SH-SY5Y (cell line): ENCODE results near the gene APP.

Experiments
- GATA2 ChIP-seq: IDR thresholded peaks from 2 replicates; pipeline ENCODE4 v1.6.1; 2011; ENCODE audit warnings: mild to moderate bottlenecking, low read depth, low read length
- GATA3 ChIP-seq: IDR thresholded peaks from 2 replicates; pipeline ENCODE4 v1.6.1; 2011; ENCODE audit warnings: low read depth, mild to moderate bottlenecking, low read length, moderate library complexity

The APP gene

DNA sequence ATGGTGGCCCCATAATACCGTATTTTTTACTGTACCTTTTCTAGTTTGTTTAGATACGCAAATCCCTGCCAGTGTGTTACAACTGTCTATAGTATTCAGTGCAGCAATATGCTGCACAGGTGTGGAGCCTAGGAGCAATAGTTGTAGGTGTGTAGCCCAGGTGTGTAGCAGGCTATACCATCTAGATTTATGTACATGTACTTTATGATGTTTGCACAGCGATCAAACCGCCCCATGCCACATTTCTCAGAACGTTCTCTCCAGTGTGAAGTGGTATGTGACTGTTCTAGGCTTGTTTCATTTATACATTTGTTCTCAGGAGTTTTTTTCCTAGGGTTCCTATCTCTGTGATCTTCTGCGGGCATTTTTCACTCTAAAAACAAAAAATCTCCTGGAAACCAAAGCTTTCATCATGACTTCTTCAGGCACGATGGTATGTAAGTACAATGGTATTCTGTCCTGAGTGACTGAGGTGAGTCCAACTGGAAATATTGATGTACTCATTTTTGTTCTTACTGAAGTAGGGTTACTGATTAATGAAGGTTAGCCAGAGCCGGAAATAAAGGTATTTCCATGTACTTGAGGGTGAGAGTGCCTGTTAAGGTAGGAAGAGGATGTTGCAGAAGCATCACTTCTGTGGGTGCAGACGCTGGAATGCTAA, 282.8 kb downstream of the APP start:
- TF ChIP-seq GATA2 (no peak), GATA3 (no peak)

DNA sequence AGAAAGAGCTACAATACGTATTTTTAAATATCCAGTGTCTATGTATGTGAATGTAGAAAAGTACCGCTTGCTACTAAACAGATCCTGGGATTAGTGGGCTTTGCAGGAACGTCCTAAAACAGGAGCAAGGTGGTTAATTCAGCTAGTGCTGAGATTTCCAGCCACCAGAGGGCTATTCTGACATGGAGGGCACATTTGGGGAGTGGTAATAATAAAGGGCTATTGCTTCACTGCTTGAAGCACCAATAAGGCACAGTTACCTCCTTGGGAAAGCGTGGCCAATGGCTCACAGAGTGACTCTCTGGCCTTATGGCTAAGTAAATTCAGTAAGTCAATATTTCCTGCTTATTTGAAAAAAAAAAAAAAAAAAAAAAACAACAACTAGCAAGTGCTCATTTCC, 283.4 kb downstream of the APP start:
- TF ChIP-seq GATA3 (no peak), GATA2 (no peak)

DNA sequence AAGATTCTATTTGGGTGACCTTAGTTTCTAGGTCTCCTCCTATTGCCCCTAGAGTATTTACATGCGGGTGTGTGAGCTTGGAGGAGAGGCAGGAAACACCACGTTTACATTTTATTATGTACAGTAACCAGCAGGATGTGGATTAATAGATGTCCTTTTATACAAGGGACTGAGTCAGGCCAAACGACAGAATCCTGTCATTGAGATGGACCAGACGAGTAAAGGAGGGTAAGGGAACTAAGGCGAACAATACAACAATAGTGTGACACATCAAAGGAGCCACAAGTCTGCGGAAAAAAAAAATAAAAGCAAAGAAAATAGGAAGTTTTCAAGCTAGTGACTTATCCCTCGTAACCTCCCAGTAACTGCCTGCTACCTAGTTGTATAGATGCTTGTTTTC, 284.7 kb downstream of the APP start:
- TF ChIP-seq GATA2 (no peak), GATA3 (no peak)

DNA sequence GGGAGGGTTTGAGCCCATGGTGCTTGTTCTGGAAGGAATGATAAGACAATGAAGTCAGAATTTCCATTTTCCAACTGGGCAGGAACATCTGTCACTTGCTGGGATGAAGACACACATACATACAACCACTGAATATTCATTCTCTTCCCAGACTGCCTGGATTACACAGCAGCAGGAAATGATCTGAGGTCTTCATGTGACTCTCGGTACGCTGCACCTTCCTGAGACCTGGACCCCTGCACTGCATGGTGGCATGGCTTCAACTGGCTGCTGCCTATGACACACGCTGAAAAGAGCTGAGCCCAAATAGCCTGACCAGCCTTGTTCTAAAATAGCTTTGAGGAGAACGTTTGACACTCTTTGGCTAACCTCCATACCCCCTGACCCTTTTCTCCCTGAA, 285.2 kb downstream of the APP start:
- no peak for TF ChIP-seq GATA3
- TF ChIP-seq GATA2: no peak

DNA sequence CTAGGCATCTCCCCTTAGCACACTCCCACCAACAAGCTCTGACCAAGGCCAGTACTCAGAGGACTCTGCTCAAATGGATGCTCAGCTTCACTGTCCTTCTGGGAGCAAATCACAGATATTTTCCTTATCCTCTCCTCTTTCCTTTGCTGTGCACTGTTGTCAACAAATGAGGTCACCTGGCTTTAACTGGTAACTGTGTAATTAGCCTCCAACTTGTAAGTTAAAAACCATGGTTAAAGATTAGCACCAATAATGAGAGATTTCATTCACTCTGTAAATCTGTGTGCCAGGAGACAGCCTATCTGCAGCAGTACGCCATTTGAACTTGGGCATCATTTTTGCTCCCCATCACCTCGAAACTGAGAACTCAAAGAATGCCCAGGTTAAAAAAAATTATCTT, 286.3 kb downstream of the APP start:
- TF ChIP-seq GATA2 (no peak), GATA3 (no peak)

DNA sequence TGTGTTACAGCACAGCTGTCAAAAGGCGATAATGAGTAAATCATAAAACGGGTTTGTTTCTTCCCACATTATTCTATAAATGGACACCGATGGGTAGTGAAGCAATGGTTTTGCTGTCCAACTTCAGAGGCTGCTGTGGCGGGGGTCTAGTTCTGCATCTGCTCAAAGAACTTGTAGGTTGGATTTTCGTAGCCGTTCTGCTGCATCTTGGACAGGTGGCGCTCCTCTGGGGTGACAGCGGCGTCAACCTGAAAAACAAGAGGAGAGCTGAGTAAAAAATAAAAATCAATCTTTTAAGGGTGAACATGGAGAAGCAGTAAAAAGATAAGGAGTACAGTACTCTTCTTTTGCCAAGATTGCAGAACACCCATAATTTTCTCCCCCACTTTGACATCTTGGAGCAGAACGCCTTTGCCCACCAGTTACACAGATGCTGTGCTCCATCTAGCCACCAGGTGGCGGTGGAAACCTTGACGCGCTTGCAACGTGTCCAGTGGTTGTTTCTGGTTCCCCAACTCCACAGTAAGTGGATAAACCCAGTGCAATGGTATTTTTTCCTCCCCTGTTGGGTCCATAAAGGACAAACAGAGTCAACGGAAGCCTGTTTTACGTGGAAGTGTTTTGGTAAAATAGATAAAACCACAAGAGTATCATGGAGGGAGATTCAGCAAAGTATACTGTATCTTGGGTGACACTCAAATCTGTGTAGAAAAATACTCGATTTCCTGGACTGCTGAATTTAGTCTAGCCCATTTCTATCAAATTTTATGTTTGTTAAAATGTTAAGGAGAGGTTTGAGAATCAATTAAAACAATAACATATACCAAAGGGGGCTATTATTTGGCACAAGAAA, 288.8 kb downstream of the APP start:
- TF ChIP-seq GATA3: no peak

DNA sequence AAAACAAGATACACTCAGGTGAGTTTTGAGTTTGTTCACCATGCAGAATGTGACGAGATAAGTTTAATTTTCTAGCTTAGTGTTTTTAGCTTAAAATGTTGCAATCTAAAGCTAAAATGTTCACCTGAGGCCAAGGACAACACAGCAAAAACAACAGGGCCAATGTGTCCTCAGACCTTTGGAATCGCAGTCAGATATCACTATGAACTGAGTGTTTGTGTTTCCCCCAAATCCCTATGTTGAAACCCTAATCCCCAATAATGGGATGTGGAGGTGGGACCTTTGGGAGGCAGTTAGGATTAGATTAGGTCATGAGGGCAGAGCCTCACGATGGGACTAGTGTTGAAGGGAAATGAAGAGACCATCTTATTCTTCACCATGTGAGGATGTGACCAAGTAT, 291.4 kb downstream of the APP start:
- TF ChIP-seq GATA3 (no peak), GATA2 (no peak)

DNA sequence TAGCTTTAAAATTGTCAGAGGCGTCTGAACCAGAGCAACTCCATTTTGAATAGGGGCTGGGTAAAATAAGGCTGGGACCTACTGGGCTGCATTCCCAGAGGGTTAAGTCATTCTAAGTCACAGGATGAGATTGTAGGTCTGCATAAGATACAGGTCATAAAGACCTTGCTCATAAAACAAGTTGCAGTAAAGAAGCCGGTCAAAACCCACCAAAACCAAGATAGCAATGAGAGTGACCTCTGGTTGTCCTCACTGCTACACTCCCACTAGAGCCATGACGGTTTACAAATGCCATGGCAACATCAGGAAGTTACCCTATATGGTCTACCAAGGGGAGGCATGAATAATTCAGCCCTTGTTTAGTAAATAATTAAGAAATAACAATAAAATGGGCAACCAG, 292.2 kb downstream of the APP start:
- TF ChIP-seq GATA3 (no peak), GATA2 (no peak)

DNA sequence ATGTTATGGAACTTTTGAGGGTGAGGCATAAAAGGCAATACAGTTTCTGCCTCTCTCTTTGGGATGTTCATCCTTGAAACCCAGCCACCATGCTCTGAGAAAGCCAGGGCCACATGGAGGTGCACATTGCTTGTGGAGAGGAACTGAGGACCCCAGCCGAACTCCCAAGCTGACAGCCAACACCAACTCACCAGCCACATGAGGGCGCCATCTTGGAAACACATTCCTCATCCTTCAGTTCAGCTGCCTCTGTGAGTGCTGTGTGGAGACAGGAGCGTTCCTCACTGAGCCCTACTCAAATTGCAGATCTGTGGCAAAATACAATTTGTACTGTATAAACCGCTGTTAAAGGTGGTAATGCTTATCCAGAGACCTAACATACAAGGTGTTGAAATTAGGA, 298.3 kb downstream of the APP start:
- no peak for TF ChIP-seq GATA3
- TF ChIP-seq GATA2: no peak

DNA sequence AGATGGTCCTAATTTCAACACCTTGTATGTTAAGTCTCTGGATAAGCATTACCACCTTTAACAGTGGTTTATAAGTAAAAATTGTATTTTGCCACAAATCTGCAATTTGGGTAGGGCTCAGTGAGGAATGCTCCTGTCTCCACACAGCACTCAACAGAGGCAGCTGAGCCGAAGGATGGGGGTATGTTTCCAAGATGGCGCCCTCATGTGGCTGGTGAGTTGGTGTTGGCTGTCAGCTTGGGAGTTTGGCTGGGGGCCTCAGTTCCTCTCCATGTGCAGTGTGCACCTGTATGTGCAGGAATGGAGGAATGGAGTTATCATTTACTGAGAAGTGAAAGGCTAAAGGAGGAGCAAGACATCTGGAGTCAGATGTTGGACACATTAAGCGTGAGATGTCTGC, 299.0 kb downstream of the APP start:
- TF ChIP-seq GATA3: no peak
- TF ChIP-seq GATA2: no peak

DNA sequence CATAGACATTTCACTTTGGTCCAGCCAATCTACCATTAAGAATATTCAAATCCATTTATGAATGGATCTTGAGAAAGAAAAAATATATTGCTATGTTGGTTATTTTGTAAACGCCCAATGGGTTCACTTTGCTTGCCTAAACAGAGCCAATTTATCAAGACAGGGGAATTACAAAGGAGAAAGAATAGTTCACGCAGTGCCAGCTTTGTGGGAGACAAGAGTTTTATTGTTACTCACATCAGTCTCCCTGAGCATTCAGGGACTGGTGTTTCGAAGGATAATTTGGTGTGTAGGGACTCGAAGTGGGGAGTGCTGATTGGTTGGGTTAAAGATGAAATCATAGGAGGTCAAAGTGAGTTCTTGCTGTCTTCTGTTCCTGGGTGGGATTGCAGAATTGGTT, 300.5 kb downstream of the APP start:
- no peak for TF ChIP-seq GATA3
- TF ChIP-seq GATA2: no peak

DNA sequence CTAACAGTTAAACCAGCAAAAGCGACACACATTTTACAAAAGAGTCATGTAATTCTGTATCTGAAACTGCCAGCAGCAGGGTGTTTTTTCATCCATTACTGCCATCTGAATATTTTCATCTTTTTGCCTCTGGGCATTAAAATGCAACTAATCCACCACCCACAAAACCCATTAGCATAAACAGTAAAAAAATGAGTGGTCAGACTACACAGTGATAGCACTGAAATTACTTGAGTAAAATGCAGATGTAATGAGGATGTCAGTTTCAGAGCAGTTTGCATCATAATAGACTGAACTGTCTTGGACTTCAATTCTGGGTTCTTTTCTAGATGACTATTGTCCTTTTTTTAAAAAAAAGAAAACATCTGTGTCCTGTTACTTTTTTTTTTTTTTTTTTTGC, 303.5 kb downstream of the APP start:
- TF ChIP-seq GATA2 (no peak), GATA3 (no peak)

DNA sequence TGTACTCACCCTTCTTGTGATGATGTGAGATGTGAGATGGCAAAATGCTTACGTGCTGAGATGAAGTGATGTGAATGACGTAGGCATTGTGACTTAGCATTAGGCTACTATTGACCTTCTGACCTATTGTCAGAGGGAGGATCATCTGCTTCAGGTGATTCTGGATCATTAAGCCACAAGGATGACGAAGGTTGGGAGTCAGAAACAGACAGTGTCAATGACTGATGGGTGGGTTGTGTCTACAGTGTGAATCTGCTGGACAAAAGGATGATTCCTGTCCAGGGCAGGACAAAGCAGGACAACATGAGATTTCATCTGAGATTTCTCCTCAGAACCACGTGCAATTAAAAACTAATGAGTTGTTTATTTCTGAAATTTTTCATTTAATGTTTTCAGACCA, 306.8 kb downstream of the APP start:
- TF ChIP-seq GATA3 (no peak), GATA2 (no peak)

DNA sequence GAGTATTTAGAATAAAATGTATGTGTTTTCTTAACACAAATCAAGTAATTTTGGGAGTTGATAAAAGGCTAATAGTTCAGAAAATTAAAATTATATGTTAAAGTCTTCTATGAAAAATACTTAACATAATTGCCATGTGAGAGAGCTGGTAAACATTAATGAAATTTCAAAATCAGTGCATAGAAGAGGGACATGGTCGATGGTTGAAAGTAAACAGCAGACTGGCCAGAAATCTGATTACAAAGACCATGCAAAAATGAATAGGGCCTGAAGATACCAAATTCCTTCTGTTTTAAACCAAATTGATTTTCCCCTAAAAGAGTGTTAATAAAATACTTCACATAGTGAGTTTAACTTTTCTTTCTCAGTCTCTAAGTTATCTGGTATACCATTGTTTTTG, 307.5 kb downstream of the APP start:
- TF ChIP-seq GATA3 (no peak), GATA2 (no peak)

DNA sequence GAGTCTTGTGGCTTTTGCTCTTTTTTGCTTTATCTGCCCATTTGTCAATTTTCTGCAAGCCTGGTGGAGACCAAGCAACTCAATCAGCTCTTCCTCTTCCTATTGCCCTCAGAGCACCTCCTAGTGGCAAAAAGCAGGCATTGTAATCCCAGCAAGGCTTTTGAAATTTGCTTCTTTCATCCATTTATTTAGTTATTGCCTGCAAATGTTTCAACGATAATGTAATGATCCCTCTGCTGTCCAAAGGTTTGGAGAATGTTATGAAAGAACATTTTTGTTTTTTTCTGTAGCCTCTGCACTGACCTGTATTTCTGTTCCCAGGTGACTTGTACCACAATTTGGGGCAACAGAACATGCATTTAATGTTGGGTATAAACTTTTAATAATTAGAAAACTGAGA, 308.0 kb downstream of the APP start:
- no peak for TF ChIP-seq GATA3

DNA sequence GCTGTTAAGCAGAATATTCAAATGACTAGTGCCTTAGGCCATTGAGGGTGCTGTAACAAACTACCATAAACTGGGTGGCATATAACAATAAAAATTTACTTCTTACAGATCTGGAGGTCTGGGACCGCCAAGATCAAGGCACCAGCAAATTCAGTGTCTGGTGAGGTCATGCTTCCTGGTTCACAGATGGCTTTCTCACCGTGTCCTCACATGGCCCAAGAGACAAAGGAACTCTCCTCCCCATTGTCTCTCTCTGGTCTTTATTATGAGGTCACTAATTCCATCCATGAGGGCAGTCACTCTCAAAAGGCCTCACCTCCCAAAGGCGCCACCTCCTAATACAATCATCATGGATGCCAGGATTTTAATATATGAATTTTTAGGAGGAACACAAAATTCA, 308.5 kb downstream of the APP start:
- no peak for TF ChIP-seq GATA3
- no peak for TF ChIP-seq GATA2
